COLO829 (cell line): ENCODE data around the gene ITPR2.
"Not testable (repeated sequence)": the region's sequence is repeated elsewhere in the genome, so short reads cannot be mapped to it uniquely, and the experiment has no call there.

Experiments used
- DNase-seq: peaks from one replicate; pipeline ENCODE4 v3.0.0; 2012; ENCODE audit warnings: low spot score

Gene ITPR2

DNA sequence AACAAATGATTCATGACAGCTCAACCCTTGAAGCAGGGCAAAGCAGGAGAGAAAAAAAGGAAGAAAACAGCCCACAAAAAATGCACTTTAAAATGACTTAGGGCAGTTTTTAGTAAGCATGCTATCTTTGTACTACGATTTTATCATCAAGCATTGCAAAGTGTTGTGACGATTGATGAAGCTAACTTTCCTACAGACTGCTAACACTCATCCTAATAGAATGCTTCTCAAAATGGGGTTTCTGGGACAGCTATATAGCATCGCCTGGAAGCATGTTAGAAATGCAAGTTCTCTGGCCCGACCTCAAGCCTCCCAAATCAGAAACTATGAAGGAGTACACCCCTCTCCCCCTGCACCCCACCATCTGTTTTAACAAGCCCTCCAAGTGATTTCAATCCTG, 381.2 kb downstream of the ITPR2 start:
- no peak for DNase-seq

DNA sequence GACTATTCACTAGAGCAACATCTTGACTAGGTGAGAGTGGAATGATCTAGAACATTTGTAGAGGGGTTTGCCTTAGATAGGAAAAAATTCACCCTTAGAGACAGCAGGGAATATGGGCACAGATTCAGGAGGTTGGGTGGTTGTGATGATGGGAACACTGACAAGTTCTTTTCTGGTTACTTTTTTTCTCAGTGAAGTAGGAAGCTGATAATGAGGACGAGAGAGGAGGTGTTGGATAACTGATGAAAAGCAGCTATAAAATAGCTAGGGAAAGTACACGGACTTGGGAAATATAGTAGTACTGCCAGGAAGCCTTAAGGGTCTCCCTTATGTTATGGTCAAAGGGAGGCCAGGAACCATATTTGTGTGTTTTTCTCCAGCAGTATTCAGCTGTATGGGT, 387.1 kb downstream of the ITPR2 start:
- DNase-seq, result no peak

DNA sequence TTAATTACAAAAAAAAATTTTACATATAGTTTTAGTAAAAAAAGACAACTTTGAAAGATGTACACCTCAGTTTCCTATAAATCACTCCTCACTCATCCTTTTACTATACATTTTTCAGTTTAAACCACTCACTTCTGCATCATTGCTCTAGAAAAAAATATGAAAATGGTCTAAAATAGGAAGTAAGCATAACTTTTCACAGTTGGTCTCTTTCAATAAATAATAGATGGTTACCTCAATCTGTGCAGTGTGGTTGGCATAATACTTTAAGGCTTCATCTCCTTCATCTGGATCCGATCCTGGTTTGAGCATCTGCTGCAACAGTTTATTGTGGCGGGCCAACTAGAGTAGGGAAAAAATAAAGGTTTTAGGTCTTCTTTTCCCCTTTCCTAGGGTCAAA, 389.7 kb downstream of the ITPR2 start:
- DNase-seq, result no peak

DNA sequence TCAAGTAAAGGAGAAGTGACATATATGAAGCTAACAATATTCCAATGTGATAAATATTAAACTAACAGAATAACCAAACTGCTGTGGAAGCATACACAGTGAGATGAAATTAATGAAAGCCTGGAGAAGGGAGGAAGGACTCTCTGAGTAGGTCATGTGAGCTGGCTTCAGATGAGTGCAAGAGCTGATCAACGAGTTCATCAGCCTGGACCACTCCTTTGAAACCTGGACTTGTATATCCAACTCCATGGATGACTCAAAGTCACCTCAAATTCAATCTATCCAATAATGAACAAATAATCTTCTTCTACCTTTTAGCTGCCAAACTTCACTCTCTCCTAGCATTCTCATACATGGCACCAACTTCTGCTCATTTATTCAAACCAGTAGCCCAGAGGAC, 391.6 kb downstream of the ITPR2 start:
- DNase-seq, result no peak

DNA sequence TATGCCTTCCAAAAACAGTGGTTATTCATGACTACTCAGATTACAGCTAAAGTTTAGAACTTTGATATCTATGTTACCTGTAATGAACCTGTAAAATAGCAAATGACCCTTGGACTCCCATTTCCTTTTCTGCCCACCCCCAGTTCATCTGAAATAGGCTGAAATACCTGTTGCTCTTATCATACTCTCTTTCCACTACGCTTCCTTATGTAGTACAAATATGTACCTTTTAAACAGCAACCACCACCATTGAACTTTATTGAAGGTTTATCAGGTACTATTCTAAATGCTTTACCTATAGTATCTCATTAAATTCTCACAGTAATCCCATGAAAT, 398.0 kb downstream of the ITPR2 start:
- no peak for DNase-seq

DNA sequence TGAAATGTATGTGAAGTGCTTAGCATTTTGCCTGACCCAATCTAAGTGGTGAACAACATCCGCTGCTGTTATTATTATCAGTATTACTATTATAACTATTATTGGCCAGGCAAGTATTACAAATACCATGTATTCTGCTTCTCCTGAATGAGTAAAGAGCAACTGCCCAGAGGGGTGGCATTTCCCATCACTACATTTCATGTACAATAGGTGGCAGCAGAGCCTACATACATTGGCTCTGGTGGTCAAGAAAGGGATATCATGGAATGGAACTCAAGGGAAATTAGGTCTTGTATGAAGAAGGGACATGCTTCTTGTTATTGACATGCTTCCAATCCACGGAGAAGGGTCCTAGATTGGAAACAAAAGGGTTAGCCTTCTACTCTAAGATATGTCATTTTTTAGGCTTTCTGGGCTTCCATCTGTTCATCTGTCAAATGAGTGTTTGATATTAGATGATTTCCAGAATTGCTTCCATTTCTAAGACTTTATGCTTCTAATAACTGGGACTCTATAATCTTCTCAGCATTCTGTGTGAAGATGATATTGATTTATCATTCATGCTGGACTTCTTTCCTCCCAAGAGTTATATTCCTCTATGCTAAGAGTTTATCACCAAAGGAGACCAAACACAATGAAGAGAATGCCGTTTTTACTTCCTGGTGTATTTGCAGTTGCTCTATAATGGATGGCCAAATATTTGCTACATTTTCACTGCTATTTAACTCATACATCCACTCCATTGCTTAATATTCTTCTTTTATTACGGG, 398.5 kb downstream of the ITPR2 start:
- DNase-seq, result peak; percentile 58

DNA sequence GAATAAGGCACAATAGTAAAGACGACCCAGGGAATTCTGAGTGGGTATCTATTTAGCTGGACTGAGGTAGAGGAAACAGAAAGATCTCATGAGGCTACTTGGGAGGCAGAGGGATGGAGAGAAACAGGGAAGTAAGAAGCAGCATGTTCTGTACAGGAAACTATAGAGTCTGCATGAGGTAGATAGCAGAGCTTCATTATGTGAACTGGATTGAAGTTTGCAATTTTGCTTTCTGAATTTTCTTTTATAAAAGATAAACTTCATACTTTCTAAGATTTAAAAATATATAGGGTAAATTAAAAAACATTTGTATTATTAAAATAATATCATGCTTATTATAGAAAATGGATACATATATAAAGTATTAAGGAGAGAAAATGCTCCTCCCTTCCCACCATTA, 399.3 kb downstream of the ITPR2 start:
- DNase-seq, result not testable (repeated sequence)

DNA sequence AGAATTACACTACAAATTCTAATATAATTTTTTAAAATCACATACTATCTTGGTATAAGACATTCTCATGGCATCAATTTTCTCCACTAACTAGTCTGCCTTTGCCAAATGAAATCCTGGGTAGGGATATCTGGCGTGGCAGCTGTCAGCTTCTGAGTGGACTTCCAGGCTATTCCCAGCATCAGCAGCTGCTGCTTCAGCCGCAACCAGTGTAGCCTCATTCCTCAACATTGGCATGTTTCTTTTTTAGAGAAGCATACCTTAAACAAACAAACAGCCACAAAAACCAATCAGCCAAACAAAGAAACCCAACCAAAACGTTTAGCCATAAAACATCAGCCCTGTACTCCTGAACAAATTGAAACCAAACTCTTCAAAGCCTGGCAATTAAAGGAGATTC, 401.8 kb downstream of the ITPR2 start:
- DNase-seq, result no peak

DNA sequence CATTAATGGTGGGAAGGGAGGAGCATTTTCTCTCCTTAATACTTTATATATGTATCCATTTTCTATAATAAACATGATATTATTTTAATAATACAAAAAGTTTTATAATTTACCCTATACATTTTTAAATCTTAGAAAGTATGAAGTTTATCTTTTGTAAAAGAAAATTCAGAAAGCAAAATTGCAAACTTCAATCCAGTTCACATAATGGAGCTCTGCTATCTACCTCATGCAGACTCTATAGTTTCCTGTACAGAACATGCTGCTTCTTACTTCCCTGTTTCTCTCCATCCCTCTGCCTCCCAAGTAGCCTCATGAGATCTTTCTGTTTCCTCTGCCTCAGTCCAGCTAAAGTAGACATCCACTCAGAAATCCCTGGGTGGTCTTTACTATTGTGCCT, 402.4 kb downstream of the ITPR2 start:
- not testable (repeated sequence) for DNase-seq

DNA sequence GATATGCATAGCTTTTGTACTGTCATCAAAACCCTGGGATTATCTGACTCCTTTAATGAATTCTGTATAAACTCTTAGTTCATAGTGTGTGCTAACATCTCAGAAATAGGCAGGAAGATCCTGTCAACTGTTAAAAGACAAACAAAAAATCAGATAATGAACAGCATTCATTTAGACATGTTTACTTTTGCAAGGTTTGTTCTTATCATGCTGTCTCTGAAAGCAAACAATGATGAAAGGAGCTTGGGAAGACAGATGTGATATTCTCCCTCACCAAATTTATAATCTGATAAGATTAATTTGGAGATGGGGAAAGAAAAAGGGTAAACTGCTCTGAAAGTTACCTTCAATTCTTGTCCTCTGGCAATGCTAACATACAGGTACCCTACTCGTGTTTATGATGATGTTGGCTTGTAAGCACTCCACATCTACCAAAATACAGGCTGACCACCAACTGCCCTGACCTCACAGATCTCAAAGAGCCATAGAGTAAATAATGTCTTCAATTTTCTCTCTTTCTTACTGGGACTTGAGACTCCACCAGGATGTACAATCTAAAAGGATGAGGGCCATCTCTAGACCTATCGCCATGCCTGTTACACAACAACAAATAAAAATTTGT, 403.8 kb downstream of the ITPR2 start:
- no peak for DNase-seq

DNA sequence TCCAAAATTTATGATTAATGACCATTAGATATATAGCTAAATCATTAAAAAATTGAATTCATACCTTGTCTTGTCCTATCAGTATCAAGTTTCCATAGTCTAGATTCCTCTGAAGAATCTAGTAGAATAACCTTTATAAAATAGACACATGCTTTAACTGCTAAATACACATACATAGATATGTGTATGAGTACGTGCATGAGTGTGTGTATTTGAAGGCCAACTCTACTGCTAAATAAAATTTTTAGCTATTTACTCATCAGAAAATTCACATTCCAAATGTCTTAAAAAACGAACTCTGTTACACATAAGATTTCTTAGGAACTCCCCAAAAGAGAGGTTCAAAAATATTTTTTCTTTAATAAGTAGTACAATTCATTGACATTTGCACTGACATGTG, 404.6 kb downstream of the ITPR2 start:
- no peak for DNase-seq

DNA sequence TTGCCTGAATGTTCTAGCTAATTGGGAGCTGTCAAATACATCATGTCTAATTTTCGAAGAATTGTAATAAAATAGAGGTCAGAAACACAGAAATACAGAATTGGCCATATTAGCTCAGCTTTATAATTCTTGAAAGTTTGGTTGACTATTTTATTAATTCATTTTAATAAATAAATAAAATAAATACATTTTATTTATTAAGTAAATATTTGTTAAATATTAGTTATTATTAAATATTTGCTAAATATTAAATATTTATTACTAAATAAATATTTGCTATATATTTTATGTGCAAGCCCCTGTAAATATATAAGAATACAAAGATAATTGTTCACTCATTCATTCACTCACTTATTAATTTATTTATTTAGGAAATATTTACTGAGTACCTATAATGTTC, 406.3 kb downstream of the ITPR2 start:
- no peak for DNase-seq

DNA sequence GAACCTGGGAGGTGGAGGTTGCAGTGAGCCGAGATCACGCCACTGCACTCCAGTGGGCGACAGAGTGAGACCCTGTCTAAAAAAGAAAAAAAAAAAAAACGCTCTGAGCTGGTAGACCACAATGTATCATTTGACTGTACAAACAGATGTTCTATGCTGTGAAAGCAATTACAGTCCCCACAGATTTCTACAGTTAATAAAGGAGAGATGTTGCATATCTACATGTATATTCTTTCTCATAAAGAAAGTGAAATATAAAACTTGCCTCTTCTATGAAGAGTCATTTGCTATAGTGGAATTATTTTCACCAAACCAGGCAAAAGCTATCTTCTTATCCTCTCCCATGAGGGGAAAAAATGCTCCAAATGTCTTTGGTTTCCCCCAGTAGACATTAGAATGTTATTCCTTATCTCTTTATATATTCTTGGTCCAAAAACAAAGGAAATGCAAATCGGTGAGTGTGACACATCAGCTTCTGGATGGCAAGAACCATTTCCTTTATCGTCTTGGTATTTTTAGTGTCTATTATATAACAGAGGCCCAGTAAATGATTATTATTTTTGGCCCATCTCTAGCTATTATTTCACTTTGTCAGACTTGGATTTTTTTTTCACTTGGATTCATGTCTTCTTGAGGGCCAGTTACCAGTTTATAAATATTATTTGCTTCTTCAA, 407.3 kb downstream of the ITPR2 start:
- DNase-seq, result no peak

DNA sequence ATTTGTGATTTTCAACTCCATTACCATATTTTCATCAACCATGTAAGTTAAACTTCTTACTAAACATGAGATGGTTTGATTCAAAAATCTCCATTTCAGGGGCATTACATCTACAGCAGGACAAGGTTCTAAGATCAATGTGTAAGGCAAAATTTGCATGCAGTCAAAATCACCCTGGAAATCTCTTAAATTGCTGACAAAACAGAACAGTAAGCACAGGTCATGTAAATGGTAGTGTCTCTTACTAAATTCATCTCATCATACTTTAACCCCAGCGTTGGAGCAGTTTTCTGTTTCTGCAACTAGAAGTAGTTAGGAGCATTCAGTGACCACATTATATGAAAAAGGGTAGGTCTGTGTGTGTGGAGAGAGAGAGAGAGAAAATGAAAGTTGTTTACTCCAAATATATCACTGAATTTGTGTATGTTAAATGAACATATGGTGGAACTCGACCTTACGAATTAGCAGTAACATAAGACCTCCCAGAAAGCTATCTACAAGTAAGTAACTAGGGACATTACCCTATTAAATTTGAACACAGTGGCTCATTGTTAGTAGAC, 410.1 kb downstream of the ITPR2 start:
- DNase-seq, result no peak

DNA sequence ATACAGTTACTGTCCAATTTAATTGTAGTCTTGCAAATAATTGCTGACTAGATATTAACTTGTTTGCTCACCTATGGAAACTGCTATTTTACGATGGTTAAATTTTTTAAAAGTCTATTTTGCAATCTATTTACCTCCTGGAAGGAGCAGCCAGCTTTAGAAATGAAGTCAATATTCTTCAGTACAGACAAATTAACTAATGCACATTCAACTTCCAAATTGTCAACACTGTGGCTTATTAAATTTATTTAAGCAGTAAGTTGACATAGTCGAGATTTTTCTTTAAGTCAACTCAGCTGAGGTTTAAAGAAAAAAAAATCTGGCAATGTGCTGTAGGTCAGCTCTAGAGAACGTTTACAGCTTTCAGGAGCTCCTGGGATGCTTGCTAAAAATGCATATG, 416.4 kb downstream of the ITPR2 start:
- DNase-seq, result no peak

DNA sequence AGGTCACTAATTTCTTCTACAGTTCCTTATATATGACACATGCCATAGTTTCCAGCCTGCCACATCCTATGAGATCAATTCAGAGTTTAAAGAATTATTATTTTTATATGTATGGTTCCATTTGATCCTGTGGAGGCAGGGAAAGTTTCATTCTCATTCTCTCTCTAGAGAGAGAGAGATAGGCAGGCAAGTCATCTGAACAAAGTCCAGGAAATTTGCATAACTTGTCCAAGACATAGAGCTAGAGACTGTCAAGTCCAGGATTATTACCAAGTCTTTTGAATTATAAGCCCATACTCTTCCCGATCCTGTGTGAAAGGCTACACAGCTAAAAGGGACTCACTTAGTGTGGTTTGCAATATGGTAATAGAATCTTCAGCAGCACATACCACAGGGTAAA, 422.3 kb downstream of the ITPR2 start:
- no peak for DNase-seq

DNA sequence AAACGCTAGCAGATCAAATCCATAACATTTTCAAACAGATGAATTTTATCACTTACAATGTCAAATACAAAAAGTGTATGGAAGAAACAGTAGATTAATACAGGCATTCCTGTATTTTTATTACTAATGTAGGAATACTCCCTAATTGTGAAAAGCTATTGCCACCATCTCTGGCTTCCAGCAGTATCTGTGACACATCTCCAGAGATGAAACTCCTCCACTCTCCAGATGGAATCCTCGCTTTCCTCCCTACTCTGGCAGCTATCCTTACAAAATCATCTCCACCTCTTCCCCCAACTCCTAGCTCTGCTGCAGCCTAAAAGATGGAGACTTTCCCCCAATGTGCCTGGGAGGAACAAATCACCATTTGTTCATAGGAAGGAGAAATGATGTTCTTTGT, 426.2 kb downstream of the ITPR2 start:
- DNase-seq, result no peak

DNA sequence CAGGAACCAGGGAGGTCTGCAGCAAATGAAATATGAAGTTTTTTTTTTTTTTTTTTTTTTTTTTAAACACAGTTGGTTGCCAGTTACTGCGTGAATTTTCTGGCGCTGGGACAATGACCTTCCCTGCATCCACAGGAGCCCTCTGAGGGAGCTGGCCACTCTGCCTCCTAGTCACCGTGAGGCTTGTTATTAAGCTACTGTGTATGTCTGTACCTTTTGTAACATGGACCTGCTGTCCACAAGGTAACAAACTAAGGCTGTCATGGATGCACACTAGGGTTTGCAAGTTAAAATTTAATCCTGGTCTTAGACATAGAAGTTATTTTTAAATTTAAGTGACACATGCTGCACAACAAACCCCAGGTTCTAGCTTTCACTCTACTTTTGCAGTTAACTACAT, 426.6 kb downstream of the ITPR2 start:
- no peak for DNase-seq

DNA sequence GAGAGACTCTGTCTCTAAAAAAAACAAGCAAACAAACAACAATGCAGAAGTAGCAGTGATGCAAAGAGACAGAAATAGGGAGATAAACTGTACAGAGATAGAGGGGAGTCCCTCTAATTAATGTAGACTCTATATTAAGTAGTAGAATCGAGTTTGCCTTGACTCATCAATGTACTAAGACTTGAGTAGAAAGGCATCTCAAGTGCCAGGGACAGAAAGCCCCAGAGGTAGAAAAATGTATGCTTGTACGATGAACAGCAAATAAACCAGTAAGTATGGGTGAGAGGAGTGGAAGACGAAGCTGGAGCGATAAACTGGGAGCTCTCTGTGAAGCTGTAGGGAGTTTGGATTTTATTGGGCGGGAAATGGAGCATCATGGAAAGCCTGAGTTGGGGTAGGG, 429.4 kb downstream of the ITPR2 start:
- no peak for DNase-seq

DNA sequence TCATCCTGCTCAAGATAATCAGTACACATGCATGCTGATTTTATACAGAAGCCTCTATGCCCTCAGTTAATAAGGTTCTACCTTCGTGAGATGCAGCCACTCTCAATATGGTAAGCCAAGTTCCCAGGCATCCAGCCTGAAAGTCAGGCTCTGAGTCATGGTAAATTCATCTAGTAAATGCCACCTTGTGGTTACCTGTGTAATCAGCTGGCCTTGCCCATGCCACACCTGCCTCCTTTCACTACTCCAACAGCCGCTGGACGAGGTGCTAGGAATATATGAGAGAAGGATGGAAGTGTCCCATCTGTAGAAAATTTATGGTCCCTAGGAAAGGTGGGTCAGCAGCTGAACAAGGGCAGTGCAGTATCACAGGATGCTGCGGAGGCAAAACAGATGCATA, 430.3 kb downstream of the ITPR2 start:
- no peak for DNase-seq

DNA sequence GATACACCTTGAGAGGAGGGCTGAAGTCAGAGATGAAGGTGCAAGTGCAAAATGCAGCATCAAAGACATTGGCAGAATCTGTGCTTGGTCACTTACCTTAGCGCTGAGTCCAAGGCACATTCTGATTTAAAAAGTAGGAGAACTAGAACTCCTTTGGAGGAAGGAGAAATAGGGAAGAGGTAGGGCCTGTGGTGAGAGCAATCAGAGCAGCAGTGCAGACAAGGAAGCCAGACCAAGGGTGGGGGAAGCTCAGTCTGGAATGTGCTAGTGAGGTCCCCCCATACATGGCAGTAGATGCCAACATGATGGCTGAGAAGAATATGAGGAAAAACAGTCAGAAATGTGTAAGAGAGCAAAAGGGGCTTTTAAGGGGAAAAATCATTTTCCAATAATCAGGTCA, 431.1 kb downstream of the ITPR2 start:
- DNase-seq, result no peak

DNA sequence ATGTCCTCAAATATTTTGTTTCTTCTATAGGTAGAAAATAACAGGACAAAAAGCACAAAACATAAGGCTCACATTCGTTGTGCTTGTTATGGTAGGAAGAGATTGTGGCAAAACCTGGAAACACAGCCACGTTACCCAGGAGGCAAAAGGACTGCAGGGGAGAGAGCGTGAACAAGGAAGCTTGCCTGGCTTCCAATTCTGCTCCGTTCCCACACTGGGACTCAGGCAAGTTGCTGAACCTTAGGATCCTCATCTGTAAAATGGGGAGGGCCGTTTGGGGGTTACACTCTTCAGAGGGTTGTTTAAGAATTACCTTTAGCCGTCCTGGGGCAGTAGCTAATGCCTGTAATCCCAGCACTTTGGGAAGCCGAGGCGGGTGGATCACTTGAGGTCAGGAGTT, 432.4 kb downstream of the ITPR2 start:
- DNase-seq, result no peak

DNA sequence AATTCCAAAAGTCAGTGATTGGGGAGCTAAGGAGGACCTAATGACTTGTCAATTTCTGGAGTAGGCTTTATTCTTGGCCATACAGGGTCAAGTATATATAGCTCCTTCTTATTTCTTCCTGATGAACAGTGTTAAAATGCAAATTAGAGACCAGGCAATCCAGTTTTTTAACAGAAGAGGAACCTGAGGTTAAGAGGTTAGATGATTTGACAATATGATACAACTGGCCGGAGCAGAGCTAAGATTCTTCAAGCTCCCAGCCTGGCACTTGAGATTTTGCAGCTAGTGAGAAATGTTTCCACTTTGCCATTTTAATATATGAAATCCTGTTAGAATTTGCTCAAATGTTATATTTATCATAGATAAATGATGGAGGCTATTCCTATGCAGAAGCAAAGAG, 433.6 kb downstream of the ITPR2 start:
- no peak for DNase-seq
